CD4-positive, alpha-beta T cell treated with Interleukin-10 for 1 hour (primary cell): ENCODE data around the gene TMEM168.
"Not testable (repeated sequence)": the region's sequence is repeated elsewhere in the genome, so short reads cannot be mapped to it uniquely, and the experiment has no call there.

Source experiments
- DNase-seq: peaks from one replicate; pipeline ENCODE4 v3.0.0-alpha.2; 2020

The TMEM168 gene

DNA sequence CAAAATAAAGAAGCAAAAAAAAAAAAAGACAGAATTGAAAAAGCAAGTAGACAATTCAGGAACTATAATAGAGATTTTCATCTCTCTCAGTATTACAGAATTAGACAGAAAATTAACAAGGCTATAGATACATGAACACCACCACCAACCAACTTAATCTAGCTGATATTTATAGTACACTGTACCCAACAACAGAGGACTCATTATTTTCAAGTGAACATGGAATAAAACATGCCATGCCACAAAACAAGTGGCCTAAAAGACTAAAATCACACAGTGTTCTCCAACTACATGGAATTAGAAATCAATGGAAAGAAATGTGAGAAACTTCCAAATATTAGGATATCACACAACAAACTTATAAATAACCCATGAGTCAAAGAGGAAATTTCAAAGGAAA is 9.1 kb downstream of the TMEM168 start:
- DNase-seq, result no peak

DNA sequence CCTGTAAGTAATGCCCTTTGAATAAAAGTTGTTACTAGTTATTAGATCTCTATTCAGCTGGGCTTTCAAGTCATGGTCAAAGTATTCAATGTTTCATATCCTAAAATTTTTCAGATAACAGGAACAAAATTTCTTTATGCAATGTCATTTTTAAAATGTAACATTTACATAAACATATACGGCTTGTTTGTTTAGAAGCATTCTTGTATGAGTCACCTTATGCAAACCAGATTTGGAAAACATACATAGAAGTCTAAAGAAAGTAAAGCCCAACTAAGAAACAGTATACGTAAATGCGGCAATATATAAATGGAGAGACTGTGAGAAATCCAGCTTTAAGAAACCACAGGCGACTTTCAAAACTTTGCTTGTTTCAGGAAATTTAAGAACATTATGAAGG is 10.5 kb downstream of the TMEM168 start:
- DNase-seq, result no peak

DNA sequence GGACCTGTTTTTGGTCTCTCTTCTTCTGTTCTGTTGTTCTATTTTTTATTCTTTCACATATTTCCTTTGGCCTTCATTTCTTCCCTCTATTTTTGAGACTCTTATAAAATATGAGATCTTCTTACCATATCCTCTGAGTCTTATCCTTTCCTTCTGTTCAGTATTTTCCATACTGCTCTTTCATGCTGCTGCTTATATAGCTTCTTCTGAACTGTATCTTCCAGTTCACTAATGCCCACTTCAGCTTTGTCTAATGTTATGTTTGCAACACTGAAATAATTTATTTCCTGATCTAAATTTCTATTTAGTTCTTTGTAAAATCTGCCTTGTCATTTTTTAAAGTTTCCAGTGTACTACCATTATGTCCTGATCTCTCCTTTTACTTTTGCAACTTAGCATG is 12.8 kb downstream of the TMEM168 start:
- DNase-seq, result no peak

DNA sequence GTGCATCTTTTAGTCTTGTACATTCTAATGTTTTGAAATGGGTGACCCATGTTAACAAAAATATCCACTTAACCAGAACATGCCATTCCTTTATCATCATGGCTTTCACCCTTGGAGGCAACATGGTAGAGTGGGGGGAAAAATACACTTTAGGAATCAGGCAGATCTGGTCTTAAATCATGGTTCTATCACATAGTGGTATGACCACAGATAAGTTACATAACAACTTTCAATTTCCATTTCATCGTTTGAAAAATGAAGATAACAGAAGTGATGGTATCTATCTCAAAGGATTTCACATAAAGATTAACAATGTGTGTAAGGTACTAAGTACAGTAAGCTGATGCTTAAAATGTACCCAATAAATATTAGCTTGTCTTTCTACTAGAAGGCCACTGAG is 19.0 kb downstream of the TMEM168 start:
- DNase-seq, result no peak

DNA sequence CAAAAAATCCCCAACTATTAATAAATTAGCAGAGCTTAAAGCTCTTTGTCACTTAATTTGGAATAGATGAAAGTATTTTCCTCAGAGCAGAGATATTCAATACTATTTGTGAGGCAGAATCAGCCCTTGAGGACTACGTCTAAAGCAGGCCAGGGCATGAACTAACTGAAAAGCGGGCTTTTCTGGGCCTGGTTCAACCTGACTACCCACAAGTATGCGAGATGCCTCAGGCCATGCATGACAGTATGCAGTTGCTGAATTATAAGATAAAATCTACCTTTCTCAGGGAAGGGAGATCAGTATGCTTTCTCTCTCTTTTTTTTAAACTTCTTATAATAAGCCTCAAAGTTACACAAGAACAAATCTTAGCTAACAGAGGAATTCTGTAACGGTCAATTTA is 20.1 kb downstream of the TMEM168 start:
- DNase-seq, result no peak

DNA sequence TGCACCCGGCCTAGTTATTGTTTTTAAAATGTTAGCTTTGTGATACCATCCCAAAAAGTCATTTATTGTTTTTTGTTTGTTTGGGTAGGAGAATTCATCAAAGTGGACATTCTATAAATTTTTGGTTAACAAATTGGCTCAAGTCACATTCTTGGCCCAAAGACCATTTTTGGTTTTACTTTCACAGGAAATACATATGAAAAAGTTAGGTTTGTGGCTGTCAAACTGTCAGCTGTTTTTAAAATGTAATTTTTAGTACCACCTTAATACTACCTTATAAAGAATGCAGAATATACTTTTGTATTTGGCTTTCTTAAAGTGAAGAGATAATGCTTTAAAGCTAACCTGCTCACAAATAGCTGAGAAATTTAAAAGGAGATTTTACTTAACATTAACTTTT is 25.1 kb downstream of the TMEM168 start:
- DNase-seq, result no peak

DNA sequence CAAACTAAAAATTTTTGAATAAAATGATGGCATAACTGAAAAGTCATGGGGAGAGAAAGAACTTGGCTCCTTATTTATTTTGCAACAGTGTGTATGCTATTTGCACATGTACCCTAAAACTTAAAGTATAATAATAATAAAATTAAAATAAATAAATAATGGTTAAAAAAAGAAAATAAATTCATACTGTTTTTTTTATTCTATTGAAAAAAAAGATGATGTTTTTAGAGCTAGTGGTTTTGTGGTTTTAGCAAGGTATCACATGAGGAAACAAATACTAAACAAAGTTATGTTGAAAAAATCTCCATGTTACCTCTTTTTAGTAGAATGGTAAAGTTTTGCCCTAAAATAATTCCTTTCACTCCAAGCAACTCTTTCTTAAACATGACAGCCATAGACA is 26.2 kb downstream of the TMEM168 start:
- DNase-seq, result no peak

DNA sequence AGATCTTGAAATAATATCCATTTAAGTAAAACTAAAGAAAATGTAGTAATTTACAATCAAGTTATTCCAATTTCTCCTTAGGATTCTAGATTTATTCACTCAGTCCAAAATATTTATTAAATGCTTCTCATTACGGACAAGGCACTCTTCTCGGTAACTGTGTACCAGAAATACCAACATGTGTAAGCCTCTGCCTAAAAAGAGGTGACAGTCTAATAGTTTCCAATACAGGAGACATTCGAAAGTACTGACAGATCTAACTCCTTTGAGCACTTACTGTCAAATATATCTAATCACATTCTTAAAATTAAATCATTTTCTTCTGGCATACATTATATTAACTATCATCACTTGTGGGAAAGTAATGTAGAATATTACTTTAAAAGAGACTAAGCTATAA is 26.9 kb downstream of the TMEM168 start:
- DNase-seq, result no peak

DNA sequence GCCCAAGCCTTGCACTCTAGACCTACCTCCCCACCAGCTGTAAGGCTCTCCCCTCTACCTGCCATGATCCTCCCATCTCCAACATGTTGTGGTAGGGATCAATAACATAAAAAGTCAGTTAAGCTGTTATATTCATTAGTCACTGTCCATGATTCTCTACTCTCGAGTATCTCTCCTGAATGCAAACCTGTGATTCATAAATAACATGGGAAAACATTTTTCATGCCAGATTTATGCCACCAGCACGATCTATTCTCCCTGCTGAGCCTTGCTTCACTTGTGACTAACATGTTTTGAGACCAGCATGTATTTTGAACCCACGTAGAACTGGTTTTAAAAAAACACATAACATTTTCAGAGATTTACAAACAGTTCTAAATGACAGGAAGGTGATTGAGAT is 30.3 kb downstream of the TMEM168 start:
- no peak for DNase-seq

DNA sequence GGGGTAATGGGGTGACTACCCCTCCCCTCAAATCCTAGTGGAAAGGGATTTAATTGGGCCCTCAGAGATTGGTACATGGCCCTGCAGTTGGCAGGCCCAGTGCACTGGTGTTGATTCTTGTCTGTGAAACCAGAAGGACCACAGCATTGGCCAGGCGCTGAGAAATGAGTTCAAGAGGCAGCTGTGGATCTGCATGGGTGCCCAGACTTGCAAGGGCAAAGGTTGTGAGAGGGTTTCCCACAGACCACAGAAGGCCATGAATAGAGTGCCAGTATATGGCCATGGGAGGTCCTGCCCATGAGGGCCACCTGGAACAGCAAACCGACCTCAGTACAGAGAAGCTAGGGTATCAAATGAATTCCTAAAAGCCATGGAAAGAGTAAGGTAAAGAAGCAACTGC is 32.9 kb downstream of the TMEM168 start:
- DNase-seq, result no peak

DNA sequence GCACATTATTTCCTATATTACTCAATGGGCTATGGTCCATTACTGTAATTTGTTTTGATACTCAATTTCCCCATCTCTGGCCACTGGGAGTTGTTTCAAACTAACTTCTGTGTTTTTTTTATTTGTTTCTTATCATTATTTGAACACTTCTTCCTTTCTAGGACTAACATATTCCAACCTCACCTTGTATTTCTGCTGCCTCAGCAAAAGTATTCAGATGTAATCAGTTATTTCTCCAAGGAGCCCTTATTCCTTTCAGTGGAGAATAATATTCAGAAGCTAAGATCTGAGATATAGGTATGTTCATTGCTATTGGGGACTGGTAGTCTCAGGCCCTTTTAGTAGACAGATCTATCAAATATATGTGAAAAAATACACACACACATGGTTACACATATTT is 36.9 kb downstream of the TMEM168 start:
- no peak for DNase-seq

DNA sequence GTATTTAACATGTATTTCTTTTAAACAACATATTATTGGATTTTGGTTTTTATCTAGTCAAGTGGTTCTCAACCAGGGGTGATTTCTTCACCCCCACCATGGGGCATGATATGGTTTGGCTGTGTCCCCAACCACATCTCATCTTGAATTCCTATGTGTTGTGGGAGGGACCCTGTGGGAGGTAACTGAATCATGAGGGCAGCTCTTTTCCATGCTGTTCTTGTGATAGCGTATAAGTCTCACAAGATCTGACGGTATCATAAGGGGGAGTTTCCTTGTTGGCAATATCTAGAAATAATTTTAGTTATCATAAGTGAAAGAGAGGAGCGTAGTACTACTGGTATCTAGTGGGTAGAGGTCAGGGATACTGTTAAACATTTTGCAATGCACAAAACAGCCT is 37.6 kb downstream of the TMEM168 start:
- no peak for DNase-seq

DNA sequence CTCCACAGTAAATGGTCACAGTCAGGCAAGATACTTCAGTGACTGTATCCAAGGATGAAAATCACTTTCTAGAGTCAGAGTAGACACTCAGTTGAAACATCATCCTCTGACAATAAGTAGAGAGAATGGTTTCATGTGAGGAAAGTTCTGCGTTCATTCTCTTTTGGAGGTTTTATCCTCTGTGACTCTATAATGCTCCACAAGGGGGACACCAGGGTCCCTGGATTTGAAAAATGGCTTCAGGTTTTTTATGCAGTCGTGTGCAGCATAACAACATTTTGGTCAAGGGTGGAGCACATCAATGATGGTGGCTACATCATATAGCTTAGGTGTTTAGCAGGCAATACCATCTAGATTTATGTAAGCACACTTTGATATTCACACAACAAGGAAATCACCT is 40.4 kb downstream of the TMEM168 start:
- no peak for DNase-seq

DNA sequence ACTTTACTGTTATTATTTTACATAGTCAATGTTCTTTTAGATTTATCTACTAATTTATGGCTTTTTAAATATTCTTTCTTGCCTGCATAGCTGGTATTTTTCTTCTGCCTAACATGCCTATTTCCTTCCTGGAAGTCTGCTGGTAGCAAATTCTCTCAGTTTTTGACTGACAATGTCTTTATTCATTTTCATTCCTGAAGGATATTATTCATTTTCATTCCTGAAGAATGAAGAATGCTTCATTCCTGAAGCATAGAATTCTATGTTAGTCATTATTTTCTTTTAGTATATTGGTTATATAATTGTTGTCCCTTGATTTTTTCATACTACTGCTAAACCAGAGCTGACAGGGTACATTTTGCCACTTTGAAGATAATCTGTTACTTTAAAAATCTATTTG is 41.8 kb downstream of the TMEM168 start:
- DNase-seq, result no peak

DNA sequence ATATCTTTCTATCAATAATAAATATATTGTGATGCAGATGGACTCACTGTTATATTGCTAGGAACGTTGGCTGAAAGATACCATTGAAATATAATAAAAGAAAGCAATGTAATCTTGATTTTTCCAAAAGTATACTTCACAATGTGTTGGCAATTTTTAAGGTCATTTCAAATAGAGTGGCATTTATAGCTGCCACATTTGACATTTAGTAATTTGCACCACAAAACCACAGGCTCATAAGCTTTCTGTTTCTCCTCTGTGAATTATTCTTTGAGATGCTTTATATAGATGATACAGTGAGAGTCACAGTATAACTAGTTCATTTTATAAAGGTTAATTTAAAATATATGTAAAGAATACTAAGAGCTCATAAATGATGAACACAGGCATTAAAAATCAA is 44.6 kb downstream of the TMEM168 start:
- DNase-seq, result no peak

DNA sequence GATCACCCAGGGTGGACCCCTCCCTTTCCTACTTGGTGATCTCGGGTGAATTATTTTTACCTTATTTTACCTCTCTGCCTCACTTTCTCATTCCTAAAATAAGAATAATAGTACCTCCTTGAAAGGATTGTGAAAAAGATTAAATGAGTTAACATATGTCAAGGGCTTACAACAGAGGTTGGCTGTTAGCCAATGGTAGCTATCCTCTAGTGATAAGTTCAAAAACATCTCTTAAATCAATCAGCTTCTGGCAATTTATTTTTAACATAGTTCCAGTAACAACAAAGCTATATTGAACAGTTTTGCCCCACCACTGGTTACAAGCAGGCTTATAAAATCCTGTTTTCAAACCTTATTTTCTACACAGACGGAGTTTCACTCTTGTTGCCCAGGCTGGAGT is 45.4 kb downstream of the TMEM168 start:
- DNase-seq, result no peak

DNA sequence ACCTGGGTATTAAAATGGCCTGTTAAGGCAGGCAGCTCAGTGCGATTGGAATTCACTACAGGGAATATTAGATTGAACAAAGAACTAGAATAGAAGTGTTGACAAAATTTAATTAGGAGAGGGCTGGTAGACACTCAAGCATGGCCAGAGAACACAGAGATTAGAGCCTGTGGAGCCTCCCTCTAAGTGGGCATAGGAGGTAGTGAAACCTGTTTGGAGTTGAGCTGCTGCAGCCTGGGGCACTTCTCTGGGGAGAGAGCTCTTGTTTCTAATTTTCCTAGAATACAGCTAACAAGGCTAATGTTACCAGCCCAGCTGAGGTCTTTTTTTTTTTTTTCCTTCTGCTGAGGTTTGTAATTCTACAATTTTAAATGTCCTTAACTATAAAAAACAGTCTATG is 46.4 kb downstream of the TMEM168 start:
- no peak for DNase-seq

DNA sequence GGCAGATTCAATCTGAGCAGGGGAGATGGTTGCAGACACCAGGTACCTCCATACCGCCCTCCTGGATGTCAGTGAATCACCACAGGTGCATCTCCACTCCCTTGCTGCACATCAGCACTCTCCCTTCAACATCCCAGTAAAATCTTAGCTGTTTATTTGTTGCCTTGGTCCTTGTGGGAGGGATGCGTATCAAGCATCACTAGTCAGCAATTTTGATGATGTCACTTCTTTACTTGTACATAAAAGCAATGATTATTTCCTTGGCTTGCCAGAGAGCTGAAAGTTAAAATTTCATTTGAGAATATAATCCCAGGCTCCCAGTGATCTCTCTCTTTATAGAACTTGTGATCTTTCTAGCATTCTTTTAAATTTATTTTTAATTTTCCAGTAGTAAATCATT is 49.5 kb downstream of the TMEM168 start:
- DNase-seq, result no peak

DNA sequence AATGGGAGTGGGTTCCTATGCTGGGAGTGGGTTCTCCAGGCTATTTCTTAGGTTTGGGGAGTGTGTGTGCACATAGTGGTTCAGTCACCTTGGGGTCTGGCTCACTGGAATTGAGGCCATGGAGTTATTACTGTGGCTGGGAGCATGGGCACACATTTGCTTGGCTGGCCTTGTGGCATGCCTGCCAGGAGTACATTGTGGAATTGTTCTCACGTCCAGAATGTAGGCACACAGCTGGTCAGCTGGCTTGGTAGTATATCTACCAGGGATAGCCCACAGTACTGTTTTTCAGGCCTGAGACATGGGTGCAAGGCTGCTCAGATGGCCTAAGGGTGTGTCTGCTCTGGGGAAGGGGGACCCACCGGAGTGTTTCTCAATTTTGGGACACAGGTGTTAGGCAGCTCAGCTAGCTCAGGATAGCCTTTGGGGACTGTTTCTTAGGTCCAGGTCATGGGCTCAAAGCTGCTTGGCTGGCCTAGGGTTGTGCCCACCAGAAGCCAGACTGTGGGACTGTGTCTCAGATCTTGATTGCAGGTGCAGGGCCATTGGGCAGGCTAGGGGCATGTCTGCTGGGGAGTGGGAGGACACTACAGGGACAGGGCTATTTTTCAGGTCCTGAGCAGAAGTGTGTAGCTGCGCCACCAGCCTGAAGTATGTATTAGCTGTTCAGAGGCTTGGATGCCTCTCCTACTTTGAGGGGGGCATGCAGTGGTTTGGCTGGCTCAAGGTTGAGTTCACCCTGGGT is 50.6 kb downstream of the TMEM168 start:
- no peak for DNase-seq

DNA sequence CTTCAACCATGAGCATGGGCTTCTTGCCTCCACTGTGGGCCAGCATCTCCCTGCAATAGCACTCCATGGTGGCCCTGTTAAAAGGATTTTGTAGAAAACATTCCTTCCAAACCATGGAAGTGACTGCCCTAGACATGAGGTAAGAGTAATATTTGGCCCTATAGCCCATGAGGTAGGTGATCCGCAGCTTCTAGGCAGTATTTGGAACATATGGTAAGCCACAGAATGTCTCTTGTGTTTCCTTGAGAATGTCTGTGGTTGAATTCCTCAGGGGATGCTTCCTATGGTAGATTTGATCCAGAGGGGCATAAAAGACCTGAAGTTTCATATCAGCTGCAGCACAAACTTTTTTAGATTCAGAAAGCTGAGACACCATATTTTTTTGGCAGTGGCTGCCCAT is 54.9 kb downstream of the TMEM168 start:
- DNase-seq, result no peak

DNA sequence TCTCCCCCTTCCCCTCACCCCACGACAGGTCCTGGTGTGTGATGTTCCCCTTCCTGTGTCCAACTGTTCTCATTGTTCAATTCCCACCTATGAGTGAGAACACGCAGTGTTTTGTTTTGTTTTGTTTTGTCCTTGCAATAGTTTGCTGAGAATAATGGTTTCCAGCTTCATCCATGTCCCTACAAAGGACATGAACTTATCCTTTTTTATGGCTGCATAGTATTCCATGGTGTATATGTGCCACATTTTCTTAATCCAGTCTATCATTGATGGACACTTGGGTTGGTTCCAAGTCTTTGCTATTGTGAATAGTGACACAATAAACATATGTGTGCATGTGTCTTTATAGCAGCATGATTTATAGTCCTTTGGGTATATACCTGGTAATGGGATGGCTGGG is 58.9 kb downstream of the TMEM168 start:
- not testable (repeated sequence) for DNase-seq

DNA sequence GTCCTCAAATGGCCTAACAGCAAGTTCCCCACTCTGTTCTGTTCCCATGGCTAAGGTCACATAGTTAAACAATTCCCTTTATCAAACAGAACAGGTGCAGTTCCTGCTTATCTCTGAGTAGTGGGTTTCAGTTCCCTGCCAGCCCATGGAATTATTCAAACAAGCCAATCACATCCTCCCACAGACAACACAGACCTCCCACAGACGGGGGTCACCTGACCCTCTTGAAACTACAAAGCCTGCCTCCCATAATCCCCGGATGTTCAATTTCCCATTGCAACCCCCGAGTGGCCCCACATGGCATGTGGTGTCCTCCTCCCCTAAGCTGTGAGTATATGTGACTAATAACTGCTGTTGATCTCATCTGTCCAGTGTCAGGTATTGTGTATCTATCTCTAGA is 64.1 kb downstream of the TMEM168 start:
- DNase-seq, result no peak

DNA sequence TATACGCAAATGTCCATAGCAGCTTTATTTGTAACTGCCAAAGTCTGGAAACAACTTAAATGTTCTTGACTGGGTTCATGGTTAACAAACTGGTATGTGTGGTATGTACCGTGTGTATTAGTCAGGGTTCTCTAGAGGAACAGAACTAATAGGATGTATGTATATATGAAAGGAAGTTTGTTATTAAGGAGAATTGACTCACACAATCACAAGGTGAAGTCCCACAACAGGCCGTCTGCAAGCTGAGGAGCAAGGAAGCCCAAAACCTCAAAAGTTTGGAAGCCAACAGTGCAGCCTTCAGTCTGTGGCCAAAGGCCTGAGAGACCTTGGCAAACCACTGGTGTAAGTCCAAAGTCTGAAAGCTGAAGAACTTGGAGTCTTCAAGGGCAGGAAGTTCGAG is 66.8 kb downstream of the TMEM168 start:
- no peak for DNase-seq

DNA sequence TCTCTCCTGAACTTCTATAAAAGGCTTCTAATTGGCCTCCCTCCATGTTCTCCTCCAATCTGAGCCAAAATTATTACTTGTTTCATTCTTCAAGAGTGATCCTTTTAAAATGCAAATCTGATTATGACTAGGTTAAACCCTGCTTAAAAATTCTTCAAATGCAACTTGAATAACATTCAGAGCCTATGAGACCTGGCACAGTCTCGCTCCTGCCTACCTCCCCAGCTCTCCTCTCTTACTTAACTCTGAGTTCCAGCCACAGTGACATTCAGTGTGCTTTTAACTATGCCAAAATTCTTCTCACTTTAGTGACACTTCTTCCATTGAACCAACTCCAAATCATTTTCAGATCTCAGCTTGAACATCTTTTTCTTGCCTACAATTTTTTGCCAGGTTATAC is 68.8 kb downstream of the TMEM168 start:
- no peak for DNase-seq

DNA sequence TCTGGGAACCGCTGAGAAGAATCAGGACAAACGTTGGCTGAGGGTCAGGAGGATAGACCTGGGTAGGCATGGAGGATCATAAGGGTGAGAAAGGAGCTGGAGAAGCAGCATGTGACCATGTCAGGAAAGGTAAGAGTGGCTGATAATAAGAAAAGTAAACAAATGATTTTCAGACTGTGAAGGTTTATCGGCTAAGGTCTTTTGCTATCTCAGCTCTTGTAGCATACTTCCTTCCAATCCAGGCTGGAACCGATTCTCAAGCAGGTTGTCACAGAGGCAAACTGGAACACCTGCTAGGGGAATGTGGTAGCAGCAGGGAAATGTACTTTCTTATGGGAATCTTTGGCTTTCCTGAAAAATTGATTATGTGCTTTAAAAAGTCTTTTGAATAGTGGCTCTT is 74.7 kb downstream of the TMEM168 start:
- DNase-seq, result no peak

DNA sequence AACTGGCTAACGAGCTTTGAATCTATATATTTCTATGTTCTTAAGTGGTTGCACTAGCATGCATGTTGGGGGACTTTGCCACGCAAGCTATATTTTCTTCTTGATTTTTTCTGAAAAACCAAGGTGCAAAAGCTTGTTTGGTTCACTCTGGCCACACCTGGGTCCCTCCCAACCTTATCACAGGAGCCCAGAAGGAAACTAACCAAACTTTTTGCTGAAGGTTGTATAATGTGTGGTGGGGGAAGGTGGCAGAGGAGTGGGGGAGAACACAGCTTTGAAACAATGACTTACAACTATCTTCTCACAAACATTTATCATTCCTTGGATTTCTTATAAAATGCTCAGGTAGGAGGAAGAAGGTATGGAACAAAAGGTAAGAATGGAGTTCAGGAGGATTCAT is 75.3 kb downstream of the TMEM168 start:
- DNase-seq, result no peak
